HUES64 (cell line): ENCODE data around the gene HECW1.
A peak's percentile ranks its signal among the peaks of the same experiment; 100 is the strongest.

Source experiments
- H3K27ac ChIP-seq: 2 replicates; pipeline ENCODE4 v1.7.0; 2013; ENCODE audit warnings: low read depth, low read length, inconsistent platforms
- H3K27me3 ChIP-seq: 2 replicates; pipeline ENCODE4 v1.6.1; 2013; ENCODE audit warnings: mild to moderate bottlenecking, low read length; ENCODE audit not compliant: insufficient read depth
- H3K36me3 ChIP-seq: 2 replicates; pipeline ENCODE4 v1.6.1; 2013; ENCODE audit warnings: mild to moderate bottlenecking, low read length; ENCODE audit not compliant: insufficient read depth
- H3K4me1 ChIP-seq: 2 replicates; pipeline ENCODE4 v1.6.1; 2013; ENCODE audit warnings: mild to moderate bottlenecking, low read length, moderate library complexity; ENCODE audit not compliant: insufficient read depth
- H3K4me3 ChIP-seq: 2 replicates; pipeline ENCODE4 v1.5.1; 2013; ENCODE audit warnings: mild to moderate bottlenecking, low read length, moderate library complexity
- H3K9ac ChIP-seq: 2 replicates; pipeline ENCODE4 v1.6.1; 2013; ENCODE audit warnings: mild to moderate bottlenecking, low read depth, low read length
- H3K9me3 ChIP-seq: 2 replicates; pipeline ENCODE4 v1.6.1; 2013; ENCODE audit warnings: low read depth, low read length; ENCODE audit not compliant: insufficient read depth
- WGBS: fragments of 150-250, 120-280 bp; methylation state at CpG from one replicate; pipeline ENCODE4 v1.1.7; 2013; ENCODE audit warnings: missing lambda C conversion rate; 5-methylcytosine and 5-hydroxymethylcytosine counted together

Gene HECW1

GRCh38 chr7:43294080-43294630 is 181.7 kb downstream of the HECW1 start:
- Histone ChIP-seq H3K9ac (peak overlapping the region; percentile 12; the same call in 1 of the 2 replicates), H3K4me1 (peaks cover 38% of the 10 kb centered on the region)
- 63% methylated on average over 5 of the region's 5 CpGs for WGBS

GRCh38 chr7:43295429-43295828 is 183.0 kb downstream of the HECW1 start:
- H3K9ac ChIP-seq = 0 out of 2 replicates have a peak overlapping the region, but pooled peaks have one; percentile 22
- peaks cover 34% of the 10 kb centered on the region for H3K4me1 ChIP-seq
- H3K9me3 ChIP-seq = peaks cover 21% of the 10 kb centered on the region
- H3K36me3 ChIP-seq = peaks cover 3% of the 10 kb centered on the region; the same call in 1 of the 2 replicates
- H3K4me3 ChIP-seq = no peak overlapping the region
- WGBS = 14% methylated on average over 3 of the region's 3 CpGs
- H3K27ac ChIP-seq = 0 out of 2 replicates have a peak overlapping the region, but pooled peaks have one; percentile 6
- H3K27me3 ChIP-seq = no peaks in the 10 kb centered on the region

More at GRCh38 chr7:43294080-43294630, 181.7 kb downstream of the HECW1 start:
- Histone ChIP-seq H3K27me3 (no peaks in the 10 kb centered on the region), H3K4me3 (no peak overlapping the region), H3K36me3 (peaks cover 7% of the 10 kb centered on the region; the same call in 1 of the 2 replicates), H3K9me3 (peaks cover 34% of the 10 kb centered on the region), H3K27ac (0 out of 2 replicates have a peak overlapping the region, but pooled peaks have one; percentile 4)

GRCh38 chr7:43296306-43296705 is 183.9 kb downstream of the HECW1 start:
- Histone ChIP-seq H3K27ac (no peak overlapping the region), H3K36me3 (no peaks in the 10 kb centered on the region), H3K9me3 (peaks cover 13% of the 10 kb centered on the region), H3K9ac (no peak overlapping the region), H3K4me3 (no peak overlapping the region), H3K27me3 (no peaks in the 10 kb centered on the region), H3K4me1 (peaks cover 34% of the 10 kb centered on the region)
- WGBS = 91% methylated on average over 6 of the region's 6 CpGs

GRCh38 chr7:43298617-43299016 is 186.2 kb downstream of the HECW1 start:
- 92% methylated on average over 7 of the region's 8 CpGs for WGBS
- Histone ChIP-seq H3K9me3 (no peaks in the 10 kb centered on the region), H3K4me3 (no peak overlapping the region), H3K27me3 (no peaks in the 10 kb centered on the region), H3K9ac (no peak overlapping the region), H3K27ac (no peak overlapping the region), H3K36me3 (no peaks in the 10 kb centered on the region), H3K4me1 (peaks cover 36% of the 10 kb centered on the region)

- Histone ChIP-seq H3K4me1 (peaks cover 27% of the 10 kb centered on the region), H3K27me3 (no peaks in the 10 kb centered on the region), H3K9me3 (no peaks in the 10 kb centered on the region), H3K27ac (no peak overlapping the region), H3K36me3 (no peaks in the 10 kb centered on the region), H3K4me3 (no peak overlapping the region), H3K9ac (no peak overlapping the region)
- 88% methylated on average over 3 of the region's 3 CpGs for WGBS
Measured at GRCh38 chr7:43300121-43300520, 187.7 kb downstream of the HECW1 start.

GRCh38 chr7:43302211-43302711 is 189.8 kb downstream of the HECW1 start:
- Histone ChIP-seq H3K9me3 (no peaks in the 10 kb centered on the region), H3K27me3 (no peaks in the 10 kb centered on the region), H3K9ac (no peak overlapping the region), H3K4me3 (no peak overlapping the region), H3K36me3 (no peaks in the 10 kb centered on the region), H3K4me1 (peaks cover 15% of the 10 kb centered on the region), H3K27ac (no peak overlapping the region)
- 74% methylated on average over 10 of the region's 10 CpGs for WGBS

- H3K27me3 ChIP-seq = no peaks in the 10 kb centered on the region
- H3K27ac ChIP-seq = no peak overlapping the region
- H3K9ac ChIP-seq = no peak overlapping the region
- H3K9me3 ChIP-seq = no peaks in the 10 kb centered on the region
- H3K36me3 ChIP-seq = no peaks in the 10 kb centered on the region
- H3K4me1 ChIP-seq = peaks cover 15% of the 10 kb centered on the region
- 92% methylated on average over 8 of the region's 11 CpGs for WGBS
- H3K4me3 ChIP-seq = no peak overlapping the region
Measured at GRCh38 chr7:43302773-43303460, 190.5 kb downstream of the HECW1 start.

GRCh38 chr7:43303740-43304241 is 191.3 kb downstream of the HECW1 start:
- no peaks in the 10 kb centered on the region for H3K9me3 ChIP-seq
- no peaks in the 10 kb centered on the region for H3K27me3 ChIP-seq
- no peak overlapping the region for H3K27ac ChIP-seq
- 57% methylated on average over 3 of the region's 4 CpGs for WGBS
- H3K4me1 ChIP-seq = peaks cover 15% of the 10 kb centered on the region
- H3K9ac ChIP-seq = no peak overlapping the region
- no peak overlapping the region for H3K4me3 ChIP-seq
- no peaks in the 10 kb centered on the region for H3K36me3 ChIP-seq

- H3K9me3 ChIP-seq = no peaks in the 10 kb centered on the region
- H3K4me3 ChIP-seq = no peak overlapping the region
- peaks cover 15% of the 10 kb centered on the region for H3K4me1 ChIP-seq
- no peak overlapping the region for H3K9ac ChIP-seq
- 98% methylated on average over 4 of the region's 5 CpGs for WGBS
- no peaks in the 10 kb centered on the region for H3K27me3 ChIP-seq
- H3K27ac ChIP-seq = no peak overlapping the region
- H3K36me3 ChIP-seq = no peaks in the 10 kb centered on the region
Measured at GRCh38 chr7:43306404-43306803, 194.0 kb downstream of the HECW1 start.

- Histone ChIP-seq H3K9me3 (no peaks in the 10 kb centered on the region), H3K4me1 (peaks cover 9% of the 10 kb centered on the region), H3K36me3 (no peaks in the 10 kb centered on the region), H3K27ac (no peak overlapping the region), H3K4me3 (no peak overlapping the region), H3K27me3 (no peaks in the 10 kb centered on the region), H3K9ac (no peak overlapping the region)
- 80% methylated on average over 1 of the region's 1 CpG for WGBS
Measured at GRCh38 chr7:43307522-43307921, 195.1 kb downstream of the HECW1 start.

GRCh38 chr7:43308913-43309705 is 196.7 kb downstream of the HECW1 start:
- no peak overlapping the region for H3K27ac ChIP-seq
- H3K36me3 ChIP-seq = no peaks in the 10 kb centered on the region
- no peak overlapping the region for H3K4me3 ChIP-seq
- peaks cover under 1% of the 10 kb centered on the region for H3K4me1 ChIP-seq
- H3K9me3 ChIP-seq = no peaks in the 10 kb centered on the region
- no peaks in the 10 kb centered on the region for H3K27me3 ChIP-seq
- H3K9ac ChIP-seq = no peak overlapping the region
- 93% methylated on average over 8 of the region's 8 CpGs for WGBS
